Activated CD8-positive, alpha-beta memory T cell treated with anti-CD3 and anti-CD28 coated beads for 48 hours (primary cell): ENCODE results near the gene LAMA3.

Experiments used
- DNase-seq, 3 experiments: peaks; one replicate each; pipeline ENCODE4 v3.0.0-alpha.2; 2020; ENCODE audit warnings: low read depth in 2 of 3, low spot score in 2 of 3

Gene LAMA3

GRCh38 chr18:23772327-23773024 is 83.2 kb downstream of the LAMA3 start:
- DNase-seq = no peak

GRCh38 chr18:23776306-23776705 is 87.1 kb downstream of the LAMA3 start:
- no peak for DNase-seq

GRCh38 chr18:23778828-23779227 is 89.6 kb downstream of the LAMA3 start:
- DNase-seq = no peak

GRCh38 chr18:23779696-23780303 is 90.5 kb downstream of the LAMA3 start:
- no peak for DNase-seq

GRCh38 chr18:23784832-23785245 is 95.6 kb downstream of the LAMA3 start:
- DNase-seq = no peak

GRCh38 chr18:23793051-23793450 is 103.8 kb downstream of the LAMA3 start:
- DNase-seq = no peak

GRCh38 chr18:23793985-23794867 is 105.0 kb downstream of the LAMA3 start:
- DNase-seq = no peak

- no peak for DNase-seq
Measured at GRCh38 chr18:23798249-23798648, 109.0 kb downstream of the LAMA3 start.

GRCh38 chr18:23798824-23799223 is 109.6 kb downstream of the LAMA3 start:
- no peak for DNase-seq

GRCh38 chr18:23799540-23799939 is 110.3 kb downstream of the LAMA3 start:
- no peak for DNase-seq

GRCh38 chr18:23800902-23801301 is 111.6 kb downstream of the LAMA3 start:
- DNase-seq = no peak

GRCh38 chr18:23802817-23803216 is 113.6 kb downstream of the LAMA3 start:
- no peak for DNase-seq

GRCh38 chr18:23803755-23804154 is 114.5 kb downstream of the LAMA3 start:
- no peak for DNase-seq

- DNase-seq = no peak
Measured at GRCh38 chr18:23805898-23806297, 116.6 kb downstream of the LAMA3 start.

- no peak for DNase-seq
Measured at GRCh38 chr18:23809415-23809814, 120.2 kb downstream of the LAMA3 start.

GRCh38 chr18:23810396-23810795 is 121.1 kb downstream of the LAMA3 start:
- DNase-seq = no peak

GRCh38 chr18:23811176-23811575 is 121.9 kb downstream of the LAMA3 start:
- DNase-seq = no peak

GRCh38 chr18:23812546-23813440 is 123.5 kb downstream of the LAMA3 start:
- no peak for DNase-seq

- DNase-seq = no peak
Measured at GRCh38 chr18:23814991-23815614, 125.8 kb downstream of the LAMA3 start.

- no peak for DNase-seq
Measured at GRCh38 chr18:23816021-23816420, 126.8 kb downstream of the LAMA3 start.

- no peak for DNase-seq
Measured at GRCh38 chr18:23816740-23817139, 127.5 kb downstream of the LAMA3 start.
